ENCODE measurements around the gene MSI2.

MSI2 gene

GRCh38 chr17:57477522-57478362 lies 221.4 kb downstream of the MSI2 start:
- H3K4me3 ChIP-seq (ENCODE audit: low read depth, low read length): no peak overlapping the region
- DNase-seq (ENCODE audit: low read depth): no peak
- TF ChIP-seq, protein P1, sequence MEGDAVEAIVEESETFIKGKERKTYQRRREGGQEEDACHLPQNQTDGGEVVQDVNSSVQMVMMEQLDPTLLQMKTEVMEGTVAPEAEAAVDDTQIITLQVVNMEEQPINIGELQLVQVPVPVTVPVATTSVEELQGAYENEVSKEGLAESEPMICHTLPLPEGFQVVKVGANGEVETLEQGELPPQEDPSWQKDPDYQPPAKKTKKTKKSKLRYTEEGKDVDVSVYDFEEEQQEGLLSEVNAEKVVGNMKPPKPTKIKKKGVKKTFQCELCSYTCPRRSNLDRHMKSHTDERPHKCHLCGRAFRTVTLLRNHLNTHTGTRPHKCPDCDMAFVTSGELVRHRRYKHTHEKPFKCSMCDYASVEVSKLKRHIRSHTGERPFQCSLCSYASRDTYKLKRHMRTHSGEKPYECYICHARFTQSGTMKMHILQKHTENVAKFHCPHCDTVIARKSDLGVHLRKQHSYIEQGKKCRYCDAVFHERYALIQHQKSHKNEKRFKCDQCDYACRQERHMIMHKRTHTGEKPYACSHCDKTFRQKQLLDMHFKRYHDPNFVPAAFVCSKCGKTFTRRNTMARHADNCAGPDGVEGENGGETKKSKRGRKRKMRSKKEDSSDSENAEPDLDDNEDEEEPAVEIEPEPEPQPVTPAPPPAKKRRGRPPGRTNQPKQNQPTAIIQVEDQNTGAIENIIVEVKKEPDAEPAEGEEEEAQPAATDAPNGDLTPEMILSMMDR (IDR thresholded peaks at IDR 0.05; ENCODE audit: insufficient read depth, low read depth, low read length, missing control alignments): no peak

DNA sequence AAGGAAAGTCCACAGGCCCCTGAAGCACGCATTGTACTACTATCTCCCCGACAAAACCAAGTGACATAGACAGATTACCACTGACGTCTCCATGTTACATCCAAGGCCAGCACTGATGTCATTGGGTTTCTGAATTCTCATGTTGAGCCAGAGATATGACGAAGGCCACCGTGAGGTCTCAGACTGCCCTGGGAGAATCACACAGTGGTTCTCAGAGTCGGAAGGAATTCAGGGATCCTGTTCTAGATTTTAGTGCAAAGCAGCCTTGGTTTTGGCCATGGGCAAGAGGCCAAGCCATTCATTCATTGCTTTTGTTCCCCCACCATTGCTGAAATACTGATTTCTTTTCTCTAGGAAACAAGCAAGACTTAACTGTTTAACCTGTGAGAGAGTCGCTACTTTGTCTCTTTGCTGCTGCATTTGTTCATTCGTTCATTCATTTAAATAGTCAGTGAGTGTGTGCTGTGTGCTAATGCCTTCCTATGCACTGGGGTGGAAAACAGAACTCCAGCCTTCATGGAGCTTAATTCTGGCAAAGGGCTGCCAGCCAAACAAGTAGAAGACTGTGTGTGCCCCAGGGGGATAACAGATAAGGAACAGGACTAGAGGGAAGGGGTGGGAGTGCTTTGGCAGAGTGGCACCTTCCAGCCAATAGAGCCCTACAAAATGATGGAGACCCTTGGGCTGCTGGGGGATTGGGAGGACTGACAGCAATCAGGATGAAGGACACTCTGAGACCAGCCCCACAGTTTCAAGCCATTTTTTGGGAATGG lies 222.3 kb downstream of the MSI2 start:
- TF ChIP-seq, protein P1 (IDR thresholded peaks at IDR 0.05; ENCODE audit: insufficient read depth, low read depth, low read length, missing control alignments): no peak
- DNase-seq (ENCODE audit: low read depth): no peak

DNA sequence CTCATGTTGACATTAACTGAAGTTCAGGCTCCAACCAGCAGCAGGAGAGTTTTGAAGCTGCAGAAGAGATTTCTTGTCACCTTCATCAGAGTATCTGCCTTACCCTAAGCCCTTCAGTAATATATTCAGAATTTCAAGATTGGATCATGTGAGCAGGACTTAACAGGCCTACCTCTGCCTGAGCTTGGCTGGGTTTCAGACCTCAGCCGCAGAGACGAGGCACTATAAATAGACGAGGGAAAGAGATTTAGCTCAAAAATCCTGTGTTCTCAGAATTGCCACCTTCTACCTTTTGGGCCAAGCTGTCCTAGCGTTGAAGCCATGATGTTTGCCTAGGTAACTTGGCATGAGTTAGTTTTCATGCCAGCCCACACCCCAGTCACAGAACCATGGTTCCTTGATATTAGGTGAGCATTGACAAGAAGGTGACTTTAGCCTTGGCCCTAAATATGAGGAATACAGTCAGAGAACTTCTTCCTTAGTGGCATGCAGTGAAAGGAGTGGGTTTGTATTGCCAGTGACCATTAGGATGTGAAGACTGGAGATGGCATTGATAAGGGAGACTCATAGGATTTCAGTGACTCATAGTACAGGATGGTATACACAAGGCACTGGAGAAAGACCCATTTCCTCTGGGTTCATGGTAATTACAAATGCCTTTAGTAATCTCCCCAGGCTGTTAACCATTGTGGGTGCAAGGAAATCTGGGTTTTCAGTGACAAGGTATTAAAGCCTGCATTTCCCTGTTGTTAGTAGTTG lies 224.3 kb downstream of the MSI2 start:
- TF ChIP-seq, protein P1 (IDR thresholded peaks at IDR 0.05; ENCODE audit: insufficient read depth, low read depth, low read length, missing control alignments): no peak
- H3K4me3 ChIP-seq (ENCODE audit: low read depth, low read length): no peak overlapping the region
- DNase-seq (ENCODE audit: low read depth): no peak

More for the DNA sequence above, 222.3 kb downstream of the MSI2 start:
- H3K4me3 ChIP-seq (ENCODE audit: low read depth, low read length): no peak overlapping the region

GRCh38 chr17:57481910-57482391 lies 225.6 kb downstream of the MSI2 start:
- no peak for DNase-seq (ENCODE audit: low read depth)
- no peak overlapping the region for H3K4me3 ChIP-seq (ENCODE audit: low read depth, low read length)
- TF ChIP-seq, protein P1 (IDR thresholded peaks at IDR 0.05; ENCODE audit: insufficient read depth, low read depth, low read length, missing control alignments): no peak

- DNase-seq (ENCODE audit: low read depth): no peak
- TF ChIP-seq, protein P1 (IDR thresholded peaks at IDR 0.05; ENCODE audit: insufficient read depth, low read depth, low read length, missing control alignments): no peak
- no peak overlapping the region for H3K4me3 ChIP-seq (ENCODE audit: low read depth, low read length)
Measured at GRCh38 chr17:57482657-57483056, 226.3 kb downstream of the MSI2 start.

GRCh38 chr17:57484081-57484666 lies 227.9 kb downstream of the MSI2 start:
- no peak overlapping the region for H3K4me3 ChIP-seq (ENCODE audit: low read depth, low read length)

More at GRCh38 chr17:57484081-57484666, 227.9 kb downstream of the MSI2 start:
- no peak for DNase-seq (ENCODE audit: low read depth)
- TF ChIP-seq, protein P1 (IDR thresholded peaks at IDR 0.05; ENCODE audit: insufficient read depth, low read depth, low read length, missing control alignments): no peak
